GM12891 (cell line): ENCODE results near the gene CRYBB2.

Source experiments
- POLR2A ChIP-seq: IDR thresholded peaks from 2 replicates; pipeline ENCODE4 v1.6.1; 2011; ENCODE audit warnings: low read depth, low read length, control low read depth
- POLR2AphosphoS5 ChIP-seq: IDR thresholded peaks from 2 replicates; pipeline ENCODE4 v1.6.1; 2011; ENCODE audit warnings: low read depth, low read length, control low read depth

DNA sequence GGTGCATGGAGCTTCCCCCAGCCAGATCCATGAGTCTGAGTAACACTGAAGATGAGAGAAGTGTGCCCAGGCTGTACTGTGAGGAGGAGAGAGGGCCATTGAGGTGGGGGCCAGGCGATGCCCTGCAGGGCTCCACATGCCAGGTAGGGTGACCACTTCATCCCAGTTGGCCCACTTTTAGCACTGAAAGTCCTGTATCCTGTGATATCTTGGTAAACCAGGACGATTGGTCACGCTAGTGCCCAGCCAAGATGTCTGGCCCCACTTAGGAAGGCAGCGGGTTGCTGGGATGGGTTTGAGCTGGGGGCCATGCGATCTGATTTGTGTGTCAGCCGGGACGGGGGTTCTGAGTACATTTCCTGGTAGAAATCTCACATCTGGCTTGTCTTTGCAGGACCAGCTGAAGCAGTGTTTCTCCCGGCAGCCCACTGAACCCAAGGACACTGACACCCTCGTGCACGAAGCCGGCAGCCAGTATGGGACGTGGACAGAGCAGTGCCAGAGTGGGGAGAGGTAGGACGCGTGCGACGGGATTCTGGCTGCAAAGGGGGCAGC is 48.9 kb upstream of the CRYBB2 start:
- TF ChIP-seq POLR2A, result no peak
- no peak for TF ChIP-seq POLR2AphosphoS5
